Measurements from ENCODE around the gene TNS3. TPM values are rescaled to one million over a fixed set of nuclear protein-coding genes. Genes with fewer than 3 reads are reported as not detected.

Gene TNS3
- polyA plus RNA-seq, 1 of the 3 experiments (the other 2 are of a cell fraction), result 72.3 TPM

DNA sequence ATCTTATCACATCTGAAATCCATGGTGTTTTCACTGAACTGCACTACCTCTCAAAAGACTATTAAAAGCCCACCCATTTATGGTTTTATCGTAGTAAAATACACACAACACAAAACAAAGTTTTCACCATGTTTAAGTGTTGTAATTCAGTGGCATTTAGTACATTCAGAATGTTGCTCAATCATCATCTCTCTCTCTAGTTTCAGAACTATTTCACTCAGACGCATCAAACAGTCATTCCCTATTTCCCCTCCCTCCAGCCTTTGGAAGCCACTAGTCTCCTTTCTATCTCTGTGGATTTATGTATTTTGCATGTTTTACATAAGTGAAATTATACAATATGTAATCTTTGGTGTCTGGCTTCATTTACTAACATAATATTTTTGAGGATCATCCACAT lies 332.6 kb downstream of the TNS3 start:
- H4K20me1 ChIP-seq (ENCODE audit: insufficient read depth), result no peaks in the 10 kb centered on the region
- no peak overlapping the region for H3K4me3 ChIP-seq (ENCODE audit: low read depth in 2 of 2, low read length in 1 of 2)
- no peak overlapping the region for H3K9ac ChIP-seq
- no peak overlapping the region for H3K27ac ChIP-seq (ENCODE audit: low read depth in 2 of 2, low read length in 1 of 2)
- no peak for TF ChIP-seq TAF1 (IDR thresholded peaks at IDR 0.05; ENCODE audit: borderline replicate concordance, low read depth, low read length)
- TF ChIP-seq RCOR1 (IDR thresholded peaks at IDR 0.05; ENCODE audit: low read length), result no peak
- TF ChIP-seq, protein P1, sequence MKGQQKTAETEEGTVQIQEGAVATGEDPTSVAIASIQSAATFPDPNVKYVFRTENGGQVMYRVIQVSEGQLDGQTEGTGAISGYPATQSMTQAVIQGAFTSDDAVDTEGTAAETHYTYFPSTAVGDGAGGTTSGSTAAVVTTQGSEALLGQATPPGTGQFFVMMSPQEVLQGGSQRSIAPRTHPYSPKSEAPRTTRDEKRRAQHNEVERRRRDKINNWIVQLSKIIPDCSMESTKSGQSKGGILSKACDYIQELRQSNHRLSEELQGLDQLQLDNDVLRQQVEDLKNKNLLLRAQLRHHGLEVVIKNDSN (IDR thresholded peaks at IDR 0.05; ENCODE audit: borderline replicate concordance, low read depth), result no peak
- TF ChIP-seq YY1 (IDR thresholded peaks at IDR 0.05; ENCODE audit: low read depth), result no peak
- no peak for TF ChIP-seq ZBTB33 (IDR thresholded peaks at IDR 0.05; ENCODE audit: borderline replicate concordance, low read depth)
- TF ChIP-seq MXI1 (IDR thresholded peaks at IDR 0.05; ENCODE audit: low read depth, low read length), result no peak
- no peak for TF ChIP-seq TCF12 (IDR thresholded peaks at IDR 0.05)
- TF ChIP-seq JUND (IDR thresholded peaks at IDR 0.05), result no peak
- TF ChIP-seq GATA2 (CRISPR knock-in tag; IDR thresholded peaks at IDR 0.05), result no peak
- no peak for TF ChIP-seq FOSL2 (IDR thresholded peaks at IDR 0.05; ENCODE audit: borderline replicate concordance, low read depth)
- TF ChIP-seq FOXM1 (IDR thresholded peaks at IDR 0.05; ENCODE audit: low read depth), result no peak
- no peak for TF ChIP-seq CHD2 (IDR thresholded peaks at IDR 0.05; ENCODE audit: low read length, partially characterized antibody)
- no peak for TF ChIP-seq EZH2phosphoT487 (IDR thresholded peaks at IDR 0.05; ENCODE audit: borderline replicate concordance, low read depth)
- TF ChIP-seq CTCF (IDR thresholded peaks at IDR 0.05), result no peak
- TF ChIP-seq ELF1 (IDR thresholded peaks at IDR 0.05), result no peak
- no peak for TF ChIP-seq NFIC (IDR thresholded peaks at IDR 0.05; ENCODE audit: borderline replicate concordance)
- no peak for TF ChIP-seq MEF2A (IDR thresholded peaks at IDR 0.05; ENCODE audit: borderline replicate concordance, low read depth)
- no peak for TF ChIP-seq RXRA (IDR thresholded peaks at IDR 0.05; ENCODE audit: borderline replicate concordance, low read depth)
- TF ChIP-seq NRF1 (IDR thresholded peaks at IDR 0.05; ENCODE audit: low read depth, low read length), result no peak
- no peak for TF ChIP-seq SIN3A (IDR thresholded peaks at IDR 0.05; ENCODE audit: borderline replicate concordance, low read depth, low read length)
- no peaks in the 10 kb centered on the region for H3K27me3 ChIP-seq (ENCODE audit: insufficient read depth)
- H3F3A ChIP-seq (replicated peaks; ENCODE audit: insufficient read depth), result no peaks in the 10 kb centered on the region
- H3K9me2 ChIP-seq, result no peaks in the 10 kb centered on the region
- H2AFZ ChIP-seq (ENCODE audit: low read depth), result no peak overlapping the region
- H3K9me3 ChIP-seq, result 0 out of 2 replicates have a peak, but pooled peaks cover 5% of the 10 kb centered on the region
- DNase-seq, result no peak
- H3K36me3 ChIP-seq (replicated peaks in 1 of 2; ENCODE audit: control insufficient read depth in 1 of 2, insufficient read depth in 2 of 2, low read length in 1 of 2), result no peaks in the 10 kb centered on the region
- H3K79me2 ChIP-seq (ENCODE audit: insufficient read depth), result no peaks in the 10 kb centered on the region
- H3K4me1 ChIP-seq (ENCODE audit: control insufficient read depth in 1 of 2, insufficient read depth in 2 of 2, low read depth in 1 of 2, low read length in 1 of 2), result peaks cover 4 to 8% of the 10 kb centered on the region in 2 experiments; a peak in 2 of 4 replicates
- H3K4me2 ChIP-seq, result no peak overlapping the region
- POLR2A ChIA-PET, result no interaction called here
- CTCF ChIA-PET, result interaction anchor here (0.8 kb wide), 1 partner anchor 17 kb away, joined by 3 read pairs; no protein-coding TSS in a partner anchor
- WGBS (ENCODE audit: low lambda C conversion rate), result 86% methylated on average over 2 of the region's 2 CpGs

All from SK-N-SH (cell line).